NB4 (cell line): ENCODE measurements around the gene ARMH2.

Experiments
- DNase-seq: peaks from one replicate; pipeline ENCODE4 v3.0.0; 2010; ENCODE audit warnings: low read depth
- H3K4me3 ChIP-seq: one replicate; pipeline ENCODE4 v1.5.1; 2011; ENCODE audit warnings: mild to moderate bottlenecking, low read depth, low read length, moderate library complexity
- CTCF ChIP-seq: IDR thresholded peaks from one replicate; pipeline ENCODE4 v1.5.1; 2012; ENCODE audit warnings: low read depth, low read length
- MAX ChIP-seq: IDR thresholded peaks from 2 replicates; pipeline ENCODE4 v1.6.1; 2011; ENCODE audit warnings: low read depth, low read length
- MYC ChIP-seq: IDR thresholded peaks from 2 replicates; pipeline ENCODE4 v1.6.1; 2011; ENCODE audit warnings: low read depth, low read length
- POLR2A ChIP-seq: IDR thresholded peaks from 2 replicates; pipeline ENCODE4 v1.6.1; 2011; ENCODE audit warnings: mild to moderate bottlenecking; ENCODE audit not compliant: insufficient read length; ENCODE audit errors: extremely low read depth

ARMH2 gene

GRCh38 chr6:24824142-24824938 is 25.6 kb upstream of the ARMH2 start:
- TF ChIP-seq CTCF (no peak), MAX (no peak), POLR2A (no peak)
- H3K4me3 ChIP-seq, result no peak overlapping the region
- DNase-seq, result no peak

GRCh38 chr6:24823185-24823584 is 24.5 kb upstream of the ARMH2 start:
- no peak overlapping the region for H3K4me3 ChIP-seq
- TF ChIP-seq CTCF (no peak), POLR2A (no peak), MAX (no peak), MYC (no peak)
- DNase-seq, result no peak

- no peak overlapping the region for H3K4me3 ChIP-seq
- no peak for TF ChIP-seq MAX
- peak; percentile 11 for DNase-seq
Observed at GRCh38 chr6:24822696-24823095, 24.0 kb upstream of the ARMH2 start.

- TF ChIP-seq MYC (no peak), CTCF (no peak), MAX (no peak), POLR2A (no peak)
- DNase-seq, result no peak
- H3K4me3 ChIP-seq, result no peak overlapping the region
Observed at GRCh38 chr6:24821860-24822444, 23.2 kb upstream of the ARMH2 start.

GRCh38 chr6:24818346-24818745 is 19.6 kb upstream of the ARMH2 start:
- TF ChIP-seq MYC (no peak), MAX (no peak), POLR2A (no peak), CTCF (no peak)

GRCh38 chr6:24809728-24810127 is 11.0 kb upstream of the ARMH2 start:
- TF ChIP-seq CTCF, result no peak
- TF ChIP-seq MAX, result no peak
- TF ChIP-seq POLR2A, result no peak
- no peak for TF ChIP-seq MYC
- DNase-seq, result no peak
- H3K4me3 ChIP-seq, result no peak overlapping the region

More at GRCh38 chr6:24818346-24818745, 19.6 kb upstream of the ARMH2 start:
- no peak for DNase-seq
- H3K4me3 ChIP-seq, result no peak overlapping the region
